Activated CD4-positive, CD25-positive, alpha-beta regulatory T cell treated with anti-CD3 and anti-CD28 coated beads, Interleukin-2, amount 50 U/mL, for 72 hours (primary cell): ENCODE results near the gene CRYBG2.
"Not testable (repeated sequence)": the region's sequence is repeated elsewhere in the genome, so short reads cannot be mapped to it uniquely, and the experiment has no call there.

Experiments
- DNase-seq: peaks from one replicate; pipeline ENCODE4 v3.0.0; 2021

Gene CRYBG2

DNA sequence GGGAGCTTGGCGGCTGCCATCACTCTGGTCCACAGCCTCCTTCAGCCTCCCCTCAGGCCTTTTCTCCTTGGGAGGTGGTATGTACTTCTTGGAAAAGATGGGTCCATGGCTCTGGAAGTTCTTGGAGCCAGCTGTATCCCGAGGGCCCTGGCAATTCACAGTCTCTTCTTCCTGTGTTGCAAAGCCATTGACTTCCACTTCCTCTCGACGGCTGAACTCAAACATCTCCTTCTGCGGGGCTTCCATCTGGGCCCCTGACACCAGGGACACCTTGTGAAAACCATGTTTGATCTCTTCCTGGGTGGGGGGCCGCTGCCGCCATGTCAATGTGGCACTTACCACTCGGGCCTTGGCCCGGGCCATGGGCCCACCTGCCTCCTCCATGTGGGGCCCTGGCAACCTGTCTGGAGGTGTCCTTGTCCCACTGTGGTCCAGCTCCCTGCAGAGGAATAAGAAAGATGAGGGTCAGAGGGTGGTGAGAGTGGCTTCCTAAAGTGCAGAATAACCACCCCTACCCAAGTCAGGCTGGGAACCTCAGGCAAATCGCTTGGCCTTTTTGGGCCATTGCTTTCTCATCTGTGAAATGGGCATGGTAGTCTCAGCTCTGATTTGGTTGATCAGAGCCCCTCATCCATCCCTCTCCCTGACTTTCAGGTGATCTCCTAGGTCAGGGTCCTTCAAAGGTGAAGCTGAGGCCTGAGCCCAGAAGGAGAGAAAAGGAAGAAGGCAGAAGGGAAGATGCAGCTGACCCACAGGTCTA, 7.5 kb downstream of the CRYBG2 start:
- no peak for DNase-seq

DNA sequence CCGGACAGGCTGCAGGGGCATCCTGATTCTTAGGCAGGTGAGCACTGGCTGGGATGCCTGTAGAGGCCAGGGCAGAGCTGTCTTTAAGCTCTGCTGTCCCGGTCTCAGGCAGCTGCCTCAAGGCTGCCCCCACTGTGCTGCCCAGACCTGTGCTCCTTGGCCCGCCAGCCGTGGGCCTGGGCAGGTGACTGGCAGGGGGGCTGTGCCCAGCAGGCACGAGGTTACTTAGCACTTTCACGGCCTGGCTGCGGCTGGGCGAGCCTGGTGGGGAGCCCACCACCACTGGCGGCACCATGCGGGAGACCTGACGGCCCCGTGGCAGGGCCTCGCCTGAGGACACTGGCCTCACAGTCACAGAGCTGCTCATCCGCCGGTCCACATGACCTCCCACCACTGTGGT, 8.2 kb downstream of the CRYBG2 start:
- DNase-seq = no peak

DNA sequence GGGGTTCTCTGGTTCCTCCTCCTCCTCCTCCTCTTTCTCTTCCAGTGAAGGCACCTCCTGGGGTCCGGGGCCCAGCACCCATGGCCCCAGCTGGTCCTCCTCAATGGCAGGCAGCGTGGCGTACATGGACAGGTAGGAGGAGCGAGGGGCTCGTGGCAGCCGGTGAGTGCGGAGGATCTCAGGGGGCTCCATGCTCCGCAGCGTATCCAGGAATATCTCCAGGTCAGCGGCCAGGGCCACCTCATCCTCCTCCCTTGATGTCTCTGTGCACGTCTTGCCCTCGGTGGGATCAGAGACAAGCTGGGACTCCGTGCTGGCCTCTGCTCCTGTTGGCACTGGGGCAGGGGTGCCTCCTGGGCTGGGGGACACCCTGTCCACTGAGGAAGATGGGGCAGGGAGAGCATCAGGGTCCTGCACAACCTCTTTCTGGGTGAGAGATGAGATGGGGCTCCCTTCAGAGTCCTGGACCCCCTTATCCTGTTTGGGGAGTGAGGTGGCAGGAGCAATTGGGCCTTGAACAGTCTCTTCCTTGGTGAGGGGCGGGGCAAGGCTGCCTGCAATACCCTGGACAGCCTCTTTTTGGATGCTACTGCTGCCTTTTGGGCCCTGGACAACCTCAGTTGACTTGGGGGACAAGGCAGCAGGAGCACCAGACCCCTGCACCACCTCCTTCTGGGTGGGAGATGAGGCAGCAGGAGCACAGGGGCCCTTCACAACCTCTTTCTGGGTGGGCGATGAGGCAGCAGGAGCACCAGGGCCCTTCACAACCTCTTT, 9.6 kb downstream of the CRYBG2 start:
- no peak for DNase-seq

DNA sequence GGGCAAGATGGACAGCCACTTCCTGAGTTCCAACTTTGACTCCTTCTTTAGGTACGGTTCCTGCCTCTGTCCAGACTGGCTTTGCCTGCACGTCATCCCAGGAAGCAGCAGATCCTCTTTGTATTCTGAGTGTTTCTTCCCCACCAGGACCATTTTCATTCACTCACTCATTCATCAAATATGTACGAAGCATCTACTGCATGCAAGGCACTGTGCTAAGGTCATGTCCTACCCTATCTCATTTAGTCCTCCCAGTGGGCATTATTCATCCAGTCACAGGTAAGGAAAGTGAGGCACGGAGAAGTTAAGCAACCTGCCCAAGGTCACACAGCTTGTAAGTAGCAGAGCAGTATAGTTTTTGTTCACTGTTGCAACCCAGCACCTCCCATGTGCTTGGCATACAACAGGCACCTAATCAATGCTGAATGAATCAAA, 13.9 kb downstream of the CRYBG2 start:
- DNase-seq = no peak

DNA sequence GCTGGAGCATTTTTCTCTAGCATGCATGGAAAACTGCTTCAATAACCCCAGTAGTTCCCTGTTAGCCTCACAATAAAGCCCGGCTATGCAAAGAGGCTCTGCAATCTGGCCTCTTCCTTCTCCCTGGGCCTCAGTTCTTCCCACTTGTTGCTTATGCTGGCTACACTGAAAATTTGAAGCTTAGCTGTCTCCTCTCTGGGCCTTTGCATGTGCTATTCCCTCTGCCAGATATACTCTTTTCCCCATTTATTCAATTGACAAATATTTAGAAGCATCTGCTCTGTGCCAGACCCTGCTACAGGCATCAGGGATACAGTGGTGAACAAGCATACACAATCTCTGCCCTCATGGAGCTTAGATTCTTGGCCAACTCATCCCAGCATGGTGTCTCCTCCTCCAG, 15.3 kb downstream of the CRYBG2 start:
- no peak for DNase-seq

DNA sequence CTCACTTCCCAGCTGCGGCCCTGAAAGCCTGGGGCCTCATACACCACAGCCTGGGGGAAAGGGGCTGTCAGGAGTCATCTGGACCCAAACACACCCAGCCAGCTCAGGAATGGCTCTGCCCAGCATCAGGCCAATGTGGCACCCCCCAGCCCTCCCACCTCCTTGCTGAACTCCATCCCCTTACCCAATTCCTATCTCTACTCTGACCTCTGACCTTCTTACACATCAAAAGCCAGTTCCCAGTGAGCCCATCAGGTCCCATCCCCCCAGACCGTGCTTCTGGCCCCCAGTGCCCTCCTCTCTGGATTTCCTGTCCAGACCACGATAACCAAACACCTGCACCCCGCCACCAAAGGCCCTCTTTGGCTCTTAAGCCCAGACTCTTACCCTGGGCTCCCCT, 16.3 kb downstream of the CRYBG2 start:
- DNase-seq = no peak

DNA sequence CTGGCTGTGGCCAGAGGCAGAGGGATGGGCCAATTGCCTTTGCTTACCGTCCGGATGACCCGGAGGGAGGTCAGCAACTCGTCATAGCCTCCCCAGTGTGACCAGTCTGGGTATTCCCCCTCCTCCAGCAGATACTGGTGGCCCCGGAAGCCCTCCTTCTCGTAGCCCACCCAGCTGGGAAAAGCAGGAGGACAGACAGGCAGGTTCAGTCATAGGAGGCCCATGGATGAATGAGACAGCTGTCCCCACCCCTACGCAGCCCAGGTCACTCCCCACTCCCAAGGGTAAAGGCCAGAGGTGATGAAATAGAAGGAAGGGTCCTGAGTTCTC, 16.8 kb downstream of the CRYBG2 start:
- no peak for DNase-seq

DNA sequence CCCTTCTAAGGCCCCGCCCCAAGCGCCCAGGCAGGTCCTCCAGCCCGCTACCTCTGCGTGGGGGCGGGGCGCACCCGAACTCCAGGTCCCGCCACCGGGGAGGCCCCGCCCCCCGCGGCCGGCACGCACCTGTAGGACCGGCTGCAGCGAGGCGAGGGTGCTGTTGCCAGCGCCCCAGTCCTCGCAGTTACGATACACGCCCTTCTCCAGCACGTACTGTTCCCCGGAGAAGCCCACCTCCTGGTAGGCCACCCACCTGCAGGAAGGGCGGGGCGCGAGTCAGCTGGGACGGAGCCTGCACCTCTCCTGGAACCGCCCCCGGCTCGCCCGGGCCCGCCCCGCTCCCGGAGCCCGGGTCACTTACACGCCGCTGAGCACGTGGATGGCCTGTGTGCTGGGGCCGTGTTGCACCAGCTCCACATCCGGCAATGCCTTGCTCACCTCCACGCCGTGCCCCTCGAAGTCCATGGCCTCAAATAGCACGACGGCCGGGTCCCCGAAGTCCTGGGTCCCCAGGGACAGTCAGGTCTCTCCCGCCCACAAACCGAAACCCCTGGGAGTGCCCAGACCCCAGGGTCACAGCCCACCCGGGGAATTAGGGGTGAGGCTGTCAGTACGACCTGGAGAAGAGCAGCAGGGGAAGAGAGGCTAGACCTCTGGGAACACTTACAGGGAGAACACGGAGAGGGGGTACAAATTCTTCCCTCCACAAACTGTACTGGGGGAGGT, 17.3 kb downstream of the CRYBG2 start:
- DNase-seq = peak; percentile 83

DNA sequence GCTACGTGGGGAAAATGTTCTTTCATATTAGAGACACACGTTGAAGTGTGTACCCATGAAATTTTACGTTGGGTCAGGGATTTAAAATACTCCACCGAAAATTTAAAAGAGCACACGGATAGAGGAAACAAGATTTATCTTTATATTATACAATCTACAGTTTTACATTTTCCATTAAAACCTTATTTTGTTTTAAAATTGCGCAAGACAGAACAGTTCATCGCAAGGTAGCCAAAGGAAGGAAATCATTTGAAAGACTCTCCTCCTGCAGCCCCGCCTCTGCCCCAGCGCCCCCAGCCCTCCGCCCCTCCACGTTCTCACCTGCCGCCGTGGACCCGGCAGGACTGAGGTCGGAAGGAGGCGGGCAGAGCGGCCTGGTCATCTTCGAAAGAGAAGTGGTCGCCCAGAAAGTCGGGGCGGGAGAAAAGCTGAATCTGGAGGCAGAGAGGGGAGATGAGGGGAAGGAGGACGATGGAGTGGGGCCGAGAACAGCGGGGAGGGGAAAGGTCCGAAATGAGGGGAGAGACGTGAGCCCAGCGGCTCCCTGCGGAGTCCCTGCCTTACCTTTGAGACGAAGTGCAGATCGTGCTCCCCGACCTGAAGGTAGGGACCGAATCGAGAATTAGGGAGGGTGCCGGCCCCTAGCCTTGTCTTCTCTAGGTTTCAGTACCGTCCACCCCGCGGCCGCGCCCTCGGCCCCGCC, 18.0 kb downstream of the CRYBG2 start:
- no peak for DNase-seq

DNA sequence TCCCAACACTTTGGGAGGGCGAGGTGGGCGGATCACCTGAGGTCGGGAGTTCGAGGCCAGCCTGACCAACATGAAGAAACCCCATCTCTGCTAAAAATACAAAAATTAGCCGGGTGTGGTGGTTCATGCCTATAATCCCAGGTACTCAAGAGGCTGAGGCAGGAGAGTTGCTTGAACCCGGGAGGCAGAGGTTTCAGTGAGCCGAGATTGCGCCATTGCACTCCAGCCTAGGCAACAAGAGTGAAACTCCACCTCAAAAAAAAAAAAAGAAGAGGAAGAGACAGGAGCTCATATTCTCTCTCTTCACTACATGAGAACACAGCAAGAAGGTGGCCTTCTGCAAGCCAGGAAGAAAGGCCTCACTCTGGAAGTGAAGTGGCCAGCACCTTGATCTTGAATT, 20.6 kb downstream of the CRYBG2 start:
- DNase-seq = not testable (repeated sequence)

DNA sequence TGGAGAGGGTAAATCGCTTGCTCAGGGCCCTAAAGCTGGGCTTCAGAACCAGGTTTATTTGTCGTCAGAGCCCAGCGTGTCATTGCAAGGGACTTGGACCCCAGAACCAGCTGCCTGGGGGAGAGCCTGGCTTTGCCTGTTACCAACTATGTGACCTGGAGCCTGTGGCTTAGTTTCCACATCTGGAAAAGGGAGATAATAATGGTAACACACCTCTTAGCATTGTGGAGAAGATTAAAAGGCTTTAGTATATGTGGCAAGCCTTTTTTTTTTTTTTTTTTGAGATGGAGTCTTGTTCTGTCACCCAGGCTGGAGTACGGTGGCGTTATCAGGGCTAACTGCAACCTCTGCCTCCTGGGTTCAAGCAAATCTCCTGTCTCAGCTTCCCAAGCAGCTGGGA, 23.7 kb downstream of the CRYBG2 start:
- DNase-seq = no peak

DNA sequence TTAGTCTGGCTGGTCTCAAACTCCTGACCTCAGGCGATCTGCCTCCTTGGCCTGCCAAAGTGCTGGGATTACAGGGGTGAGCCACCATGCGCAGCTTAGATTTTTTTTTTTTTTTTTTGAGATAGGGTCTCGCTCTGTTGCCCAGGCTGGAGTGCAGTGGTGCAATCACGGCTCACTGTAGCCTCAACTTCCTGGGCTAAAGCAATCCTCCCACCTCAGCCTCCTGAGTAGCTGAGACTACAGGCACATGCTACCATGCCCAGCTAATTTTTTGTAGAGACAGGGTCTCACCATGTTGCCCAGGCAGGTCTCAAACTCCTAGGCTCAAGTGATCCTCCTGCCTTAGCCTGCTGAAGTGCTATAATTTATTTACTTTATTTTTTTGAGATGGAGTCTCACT, 24.6 kb downstream of the CRYBG2 start:
- not testable (repeated sequence) for DNase-seq

DNA sequence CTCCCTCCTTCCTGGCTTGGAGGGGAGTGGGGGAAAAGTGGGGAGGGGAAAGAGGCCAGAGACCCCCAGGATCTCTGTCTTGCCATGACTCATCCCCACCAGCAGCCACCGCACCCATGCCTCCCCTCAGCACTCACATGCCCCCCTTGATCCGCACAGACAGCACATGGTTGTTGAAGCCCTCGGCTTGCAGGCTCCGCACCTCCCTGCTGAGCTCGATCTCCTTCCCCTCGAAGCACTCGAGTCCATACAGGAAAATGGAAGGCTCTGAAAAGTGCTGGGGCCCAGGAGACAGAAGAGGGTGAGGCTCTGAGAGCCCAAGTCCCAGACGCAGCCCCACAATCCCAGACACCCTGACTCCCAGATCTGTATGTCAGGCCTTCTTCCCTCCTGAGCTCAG, 25.3 kb downstream of the CRYBG2 start:
- no peak for DNase-seq

DNA sequence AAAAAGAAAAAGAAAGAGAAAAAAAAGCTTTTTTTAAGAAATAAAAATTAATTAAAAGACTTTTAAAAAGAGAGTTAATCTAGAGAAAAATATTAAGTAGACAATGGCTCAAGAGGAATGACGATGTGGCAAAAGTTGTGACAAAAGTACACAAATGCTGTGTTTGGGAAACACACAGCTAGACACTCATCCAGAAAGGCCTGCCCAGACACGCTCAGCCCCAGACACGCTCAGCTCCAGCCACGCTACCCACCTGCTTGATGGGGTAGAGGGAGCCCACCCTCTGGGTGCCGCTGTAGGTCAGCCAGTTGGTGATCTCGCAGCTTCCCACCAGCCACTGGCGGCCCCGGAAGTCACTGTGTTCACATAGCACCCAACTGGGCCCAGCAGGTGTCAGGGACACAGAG, 26.0 kb downstream of the CRYBG2 start:
- no peak for DNase-seq

DNA sequence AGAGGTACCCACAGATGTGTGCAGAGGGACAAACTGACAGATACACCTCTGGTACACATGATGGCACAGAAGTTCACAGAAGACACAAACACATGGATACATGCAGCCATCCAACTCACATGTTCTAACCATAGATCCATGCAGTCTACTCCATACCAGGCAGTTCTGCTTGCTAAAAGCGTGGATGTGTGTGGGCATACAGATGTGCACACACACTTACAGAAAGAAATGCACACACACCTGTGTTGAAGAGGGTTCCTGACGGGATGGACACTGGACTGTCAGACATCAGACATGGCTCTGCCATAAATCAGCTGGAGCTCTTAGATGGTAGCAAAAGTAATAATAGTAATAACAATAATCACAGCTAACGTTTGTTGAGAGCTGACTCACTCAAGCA, 29.4 kb downstream of the CRYBG2 start:
- DNase-seq = no peak

DNA sequence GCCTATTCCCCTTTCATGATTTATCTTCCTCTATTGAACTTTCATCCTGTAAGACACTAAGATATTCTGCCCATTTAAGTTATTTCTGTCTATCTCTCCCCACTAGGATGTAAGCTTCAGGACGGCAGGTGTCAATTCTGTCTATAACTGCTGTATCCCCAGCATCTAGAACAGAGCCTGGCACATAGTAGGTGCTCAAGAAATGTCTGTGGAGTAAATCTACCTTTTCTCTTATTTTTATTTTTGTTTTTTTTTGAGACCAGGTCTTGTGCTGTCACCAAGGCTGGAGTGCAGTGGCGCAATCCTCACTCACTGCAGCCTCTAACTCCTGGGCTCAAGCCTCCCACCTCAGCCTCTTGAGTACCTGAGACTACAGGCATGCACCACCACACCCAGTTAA, 30.5 kb downstream of the CRYBG2 start:
- DNase-seq = no peak

DNA sequence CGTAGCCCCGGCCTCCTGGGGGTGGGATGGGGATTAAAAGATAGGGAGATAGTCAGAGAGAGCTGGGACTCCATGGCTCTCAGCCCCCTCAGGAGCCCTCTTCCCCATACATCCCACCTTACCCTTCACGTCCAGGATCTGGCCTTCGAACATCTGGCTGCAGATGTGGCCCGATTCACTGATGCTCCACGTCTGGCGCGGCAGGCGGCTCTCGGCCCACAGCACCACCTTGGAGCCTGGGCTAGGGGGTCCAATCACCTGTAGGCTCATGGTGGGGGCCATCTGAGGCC, 31.9 kb downstream of the CRYBG2 start:
- no peak for DNase-seq

DNA sequence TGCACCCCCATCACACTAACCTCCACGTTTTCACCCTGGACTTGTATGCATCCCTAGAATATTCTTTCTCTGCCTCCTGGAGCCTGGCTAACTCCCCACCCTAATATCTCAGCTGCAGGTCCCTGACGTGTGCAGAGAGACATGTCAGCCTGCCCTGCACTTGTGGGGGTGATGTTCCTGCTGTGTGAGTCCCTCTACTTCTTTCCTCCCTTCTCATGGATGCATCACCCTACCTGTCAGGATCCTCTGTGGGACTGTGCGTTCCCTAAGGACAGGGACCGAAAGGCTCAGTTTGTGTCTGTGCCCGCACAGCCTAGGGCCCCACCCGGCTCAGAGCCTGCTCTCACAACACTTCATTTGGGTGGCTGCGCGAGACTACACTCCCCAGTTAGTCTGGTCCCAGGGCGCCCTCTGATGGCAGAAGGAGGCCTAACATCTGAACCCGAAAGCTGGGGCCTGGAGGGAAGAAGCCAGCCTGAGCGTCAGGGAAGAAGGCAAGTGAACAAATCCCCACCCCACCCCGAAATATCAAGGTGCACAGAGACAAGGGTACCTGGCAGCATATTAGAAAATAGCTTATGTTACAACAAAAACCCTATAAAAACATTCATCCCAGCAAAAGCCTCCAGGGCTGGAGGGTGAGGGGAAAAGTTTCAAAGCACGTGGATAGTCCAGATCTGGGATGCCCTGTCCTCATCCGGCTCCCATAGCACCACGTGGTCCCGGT, 32.5 kb downstream of the CRYBG2 start:
- DNase-seq = peak; percentile 96

DNA sequence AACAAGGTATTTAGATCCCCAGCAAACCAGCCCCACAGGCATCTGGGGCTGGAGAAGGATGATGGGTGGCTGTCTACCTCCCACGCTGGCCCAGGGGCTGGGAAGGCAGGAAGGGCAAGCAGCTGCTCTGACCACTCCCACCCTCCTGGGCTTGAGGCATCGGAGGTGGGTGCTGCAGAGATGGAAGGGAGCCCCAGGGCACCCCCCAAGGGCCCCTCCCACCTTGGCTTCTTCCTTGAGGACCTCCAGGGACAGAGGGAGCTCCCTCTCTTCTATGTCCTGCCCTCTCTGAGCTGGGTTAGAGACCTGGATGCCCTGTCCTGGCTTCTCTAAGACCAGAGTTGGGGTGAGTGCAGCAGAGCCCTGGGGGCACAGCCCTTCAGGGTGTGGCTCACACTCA, 33.0 kb downstream of the CRYBG2 start:
- DNase-seq = peak; percentile 31

DNA sequence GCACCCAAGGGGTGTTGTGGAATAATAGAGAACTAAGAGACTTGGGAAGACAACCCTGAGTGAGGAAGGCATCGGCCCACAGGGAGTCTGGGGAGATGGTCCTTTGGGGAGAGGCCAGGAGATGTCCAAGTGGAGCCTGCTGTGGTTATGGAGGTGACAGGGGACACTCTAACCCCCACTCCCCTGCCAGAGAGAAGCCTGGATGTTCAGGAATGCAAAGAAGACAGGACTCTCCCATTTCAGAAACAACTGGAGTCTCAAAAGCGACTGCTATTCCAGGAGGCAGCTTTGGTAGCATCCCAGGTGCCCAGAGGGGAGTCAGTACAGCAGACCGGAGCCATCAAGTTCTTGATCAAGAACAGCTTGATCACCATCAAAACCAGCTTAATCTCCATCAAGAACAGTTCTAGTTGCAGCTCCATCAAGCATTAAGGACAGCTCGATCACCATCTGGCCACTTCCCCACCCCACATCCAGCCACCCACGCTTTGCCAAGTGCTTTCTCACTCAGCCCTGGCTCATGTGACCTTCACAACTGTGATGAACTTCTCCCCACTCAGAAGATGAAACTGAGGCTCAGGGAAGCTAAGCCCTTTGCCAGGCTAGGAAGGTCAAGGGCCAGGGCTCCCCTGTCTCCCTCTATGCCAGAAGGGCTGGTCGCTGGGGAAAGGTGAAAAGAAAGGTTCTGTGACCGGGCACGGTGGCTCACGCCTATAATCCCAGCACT, 35.4 kb downstream of the CRYBG2 start:
- DNase-seq = peak; percentile 57

DNA sequence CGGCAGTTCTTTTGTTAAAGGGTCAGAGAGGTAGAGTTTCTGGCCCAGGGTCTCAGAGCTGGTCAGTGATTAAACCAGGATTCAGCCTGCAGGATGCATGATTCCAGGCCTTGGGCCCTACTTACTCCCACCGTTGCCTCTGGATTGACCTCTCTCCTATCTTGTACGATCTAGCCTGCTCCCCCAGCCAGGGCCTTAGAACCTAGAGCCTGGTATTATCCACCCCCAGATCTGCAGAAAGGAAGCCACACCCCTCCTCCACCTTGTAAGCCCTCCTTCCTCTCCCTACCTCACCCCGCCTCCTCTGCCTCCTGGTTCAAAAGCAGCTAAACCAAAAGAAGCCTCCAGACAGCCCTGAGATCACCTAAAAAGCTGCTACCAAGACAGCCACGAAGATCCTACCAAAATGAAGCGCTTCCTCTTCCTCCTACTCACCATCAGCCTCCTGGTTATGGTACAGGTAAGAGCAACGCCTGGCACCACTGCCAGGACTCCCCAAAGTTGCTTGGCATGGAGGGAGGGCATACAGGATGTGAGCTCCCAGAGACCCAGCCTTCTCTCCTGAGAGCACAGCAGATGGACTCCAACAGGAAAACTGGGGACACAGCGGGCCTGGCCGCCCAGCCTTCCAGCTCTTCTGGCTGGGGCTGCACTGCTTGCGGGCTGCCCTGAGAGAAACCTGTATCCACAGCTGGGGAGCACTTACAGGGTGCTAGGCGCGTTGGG, 36.2 kb downstream of the CRYBG2 start, which contains the start of gene CD52:
TSS of gene CD52 (plus strand) at position 347 of the 726 bp plus-strand sequence. CDS start at position 407, 60 bp downstream.
- peak; percentile 47 for DNase-seq
